H1 (cell line): ENCODE measurements around the gene STARD9. TPM values are rescaled to one million over a fixed set of nuclear protein-coding genes. Genes with fewer than 3 reads are reported as not detected.

ENCODE experiments used
- CTCF ChIA-PET: fragments of 300-600 bp; sonication (Branson Sonifier 250); formaldehyde crosslinking; loops from one replicate; lab custom pipeline; 2021; ENCODE audit not compliant: partially characterized antibody; lab: Charles Lee
- POLR2A ChIA-PET: fragments of 300-600 bp; sonication (Branson Sonifier 250); formaldehyde crosslinking; loops from one replicate; lab custom pipeline; 2021; ENCODE audit warnings: inconsistent platforms; ENCODE audit not compliant: partially characterized antibody; lab: Charles Lee
- DNase-seq, 2 experiments: peaks; one replicate each; pipeline versions ENCODE4 v3.0.0 to v3.0.0-alpha.2; 2010 to 2022; ENCODE audit warnings: low spot score in 2 of 2, low read depth in 1 of 2, mixed read lengths in 1 of 2
- FAIRE-seq: peaks from 2 replicates; lab custom pipeline; 2011; peaks lifted over from hg19 to GRCh38; lab: Jason Lieb, UNC
- H2AFZ ChIP-seq: 2 replicates; pipeline ENCODE4 v1.8.1; 2012; ENCODE audit warnings: low read length, inconsistent platforms
- H2AK5ac ChIP-seq: 2 replicates; pipeline ENCODE4 v1.6.1; 2013; ENCODE audit warnings: low read depth, low read length
- H2BK120ac ChIP-seq: replicated peaks from 2 replicates; pipeline ENCODE3; 2013; ENCODE audit warnings: low read depth, low read length, inconsistent platforms
- H2BK12ac ChIP-seq: 2 replicates; pipeline ENCODE4 v1.6.1; 2013; ENCODE audit warnings: low read depth, low read length
- H2BK15ac ChIP-seq: 2 replicates; pipeline ENCODE4 v1.6.1; 2013; ENCODE audit warnings: low read length
- H2BK20ac ChIP-seq: 2 replicates; pipeline ENCODE4 v1.6.1; 2013; ENCODE audit warnings: low read length
- H2BK5ac ChIP-seq: 2 replicates; pipeline ENCODE4 v1.6.1; 2013; ENCODE audit warnings: low read depth, low read length
- H3K14ac ChIP-seq: 2 replicates; pipeline ENCODE4 v1.6.1; 2013; ENCODE audit warnings: inconsistent platforms; ENCODE audit not compliant: insufficient read length
- H3K18ac ChIP-seq: 2 replicates; pipeline ENCODE4 v1.6.1; 2013; ENCODE audit warnings: low read length; ENCODE audit errors: extremely low read depth
- H3K23ac ChIP-seq: 2 replicates; pipeline ENCODE4 v1.6.1; 2013; ENCODE audit warnings: inconsistent platforms; ENCODE audit not compliant: insufficient read length
- H3K23me2 ChIP-seq: 2 replicates; pipeline ENCODE4 v1.6.1; 2013; ENCODE audit warnings: low read depth, low read length
- H3K27ac ChIP-seq: 2 replicates; pipeline ENCODE4 v1.6.1; 2011; ENCODE audit warnings: low read depth, low read length, inconsistent platforms
- H3K27me3 ChIP-seq, 4 experiments: replicated peaks in 1 of 4; 1 replicate in 1 of 4; 2 replicates in 3 of 4; pipeline versions ENCODE4 v1.6.1 to v1.8.1; 2011 to 2013; ENCODE audit warnings: low read length in 3 of 4, mild to moderate bottlenecking in 3 of 4, inconsistent platforms in 2 of 4, mixed read lengths in 2 of 4, moderate library complexity in 1 of 4; ENCODE audit not compliant: control insufficient read depth in 3 of 4, insufficient read depth in 3 of 4; ENCODE audit errors: extremely low read depth in 1 of 4
- H3K36me3 ChIP-seq, 4 experiments: 2 replicates each; pipeline versions ENCODE4 v1.6.1 to v1.8.1; 2011 to 2013; ENCODE audit warnings: mild to moderate bottlenecking in 4 of 4, low read length in 3 of 4, moderate library complexity in 2 of 4, control low read depth in 1 of 4, inconsistent platforms in 1 of 4; ENCODE audit not compliant: insufficient read depth in 4 of 4, control insufficient read depth in 2 of 4
- H3K4ac ChIP-seq: replicated peaks from 2 replicates; pipeline ENCODE3; 2013; ENCODE audit warnings: low read length, low read depth, mixed read lengths, inconsistent platforms; ENCODE audit not compliant: insufficient read length
- H3K4me1 ChIP-seq, 4 experiments: replicated peaks in 1 of 4; 1 replicate in 1 of 4; 2 replicates in 3 of 4; pipeline versions ENCODE4 v1.6.1 to v1.8.1; 2011 to 2013; ENCODE audit warnings: low read length in 3 of 4, inconsistent platforms in 2 of 4, mixed read lengths in 1 of 4; ENCODE audit not compliant: insufficient read depth in 4 of 4, control insufficient read depth in 3 of 4
- H3K4me2 ChIP-seq, 2 experiments: 2 replicates each; pipeline versions ENCODE4 v1.6.1 to v1.8.1; 2011 to 2013; ENCODE audit warnings: low read depth in 2 of 2, low read length in 2 of 2, control low read depth in 1 of 2, inconsistent platforms in 1 of 2, mild to moderate bottlenecking in 1 of 2; ENCODE audit not compliant: insufficient read depth in 1 of 2
- H3K4me3 ChIP-seq, 4 experiments: fragments of 200-600, 300-600 bp in 1 of 4; sonication (generic), shearing (Covaris generic), sonication (Bioruptor Twin) in 1 of 4; 2 replicates each; pipeline versions ENCODE4 v1.5.1 to v1.8.1; 2011 to 2016; ENCODE audit warnings: low read length in 4 of 4, low read depth in 3 of 4, control low read depth in 2 of 4, inconsistent platforms in 2 of 4, mild to moderate bottlenecking in 2 of 4, mixed read lengths in 1 of 4, moderate library complexity in 1 of 4; ENCODE audit not compliant: insufficient read depth in 2 of 4; ENCODE audit errors: extremely low read depth in 1 of 4
- H3K56ac ChIP-seq: replicated peaks from 2 replicates; pipeline ENCODE3; 2013; ENCODE audit warnings: low read depth, mild to moderate bottlenecking, mixed read lengths, low read length, inconsistent platforms; ENCODE audit not compliant: insufficient read length
- H3K79me1 ChIP-seq: 2 replicates; pipeline ENCODE4 v1.6.1; 2013; ENCODE audit warnings: low read depth, low read length, control low read depth
- H3K79me2 ChIP-seq, 2 experiments: 2 replicates each; pipeline versions ENCODE4 v1.6.1 to v1.8.1; 2012 to 2013; ENCODE audit warnings: low read length in 2 of 2, mild to moderate bottlenecking in 2 of 2, inconsistent platforms in 1 of 2; ENCODE audit not compliant: insufficient read depth in 2 of 2, control insufficient read depth in 1 of 2
- H3K9ac ChIP-seq, 4 experiments: replicated peaks in 1 of 4; 1 replicate in 1 of 4; 2 replicates in 3 of 4; pipeline versions ENCODE4 v1.6.1 to v1.8.1; 2011 to 2013; ENCODE audit warnings: low read depth in 3 of 4, low read length in 3 of 4, control low read depth in 2 of 4, mild to moderate bottlenecking in 2 of 4, moderate library complexity in 2 of 4, inconsistent platforms in 1 of 4; ENCODE audit errors: extremely low read depth in 1 of 4
- H3K9me3 ChIP-seq, 2 experiments: 2 replicates each; pipeline versions ENCODE4 v1.6.1 to v1.8.1; 2012 to 2013; ENCODE audit warnings: mild to moderate bottlenecking in 2 of 2, moderate library complexity in 2 of 2, control low read depth in 1 of 2, inconsistent platforms in 1 of 2, low read depth in 1 of 2, low read length in 1 of 2, mixed read lengths in 1 of 2; ENCODE audit not compliant: insufficient read depth in 2 of 2
- H4K20me1 ChIP-seq, 2 experiments: replicated peaks in 1 of 2; 2 replicates each; pipeline versions ENCODE3 to v1.8.1; 2011 to 2013; ENCODE audit warnings: inconsistent platforms in 2 of 2, low read length in 2 of 2, mild to moderate bottlenecking in 1 of 2; ENCODE audit not compliant: insufficient read depth in 2 of 2, control insufficient read depth in 1 of 2
- H4K5ac ChIP-seq: 2 replicates; pipeline ENCODE4 v1.6.1; 2013; ENCODE audit warnings: low read length, low read depth, mixed read lengths, inconsistent platforms; ENCODE audit not compliant: insufficient read length
- H4K8ac ChIP-seq: 2 replicates; pipeline ENCODE4 v1.8.0; 2013; ENCODE audit warnings: mild to moderate bottlenecking, moderate library complexity, low read length, inconsistent platforms; ENCODE audit not compliant: insufficient read depth; ENCODE audit errors: extremely low read depth
- H4K91ac ChIP-seq: replicated peaks from 2 replicates; pipeline ENCODE3; 2013; ENCODE audit warnings: low read length, mixed read lengths, inconsistent platforms; ENCODE audit not compliant: insufficient read length
- BRCA1 ChIP-seq: IDR thresholded peaks from 2 replicates; pipeline ENCODE4 v1.6.1; 2012; ENCODE audit warnings: low read depth, low read length, improper control_type of control experiment
- CREB1 ChIP-seq: IDR thresholded peaks from 2 replicates; pipeline ENCODE4 v1.6.1; 2012; ENCODE audit warnings: inconsistent platforms
- HDAC6 ChIP-seq: IDR thresholded peaks from one replicate; pipeline ENCODE4 v1.7.1; 2012; ENCODE audit warnings: low read depth, mild to moderate bottlenecking, inconsistent platforms, low read length, moderate library complexity
- POU5F1 ChIP-seq: IDR thresholded peaks from 2 replicates; pipeline ENCODE4 v1.6.1; 2011; ENCODE audit warnings: low read depth, mild to moderate bottlenecking, low read length, moderate library complexity
- RBBP5 ChIP-seq: IDR thresholded peaks from 2 replicates; pipeline ENCODE4 v1.7.1; 2012; ENCODE audit warnings: low read depth, mild to moderate bottlenecking, inconsistent platforms, low read length, moderate library complexity, borderline replicate concordance
- SIX5 ChIP-seq: IDR thresholded peaks from 2 replicates; pipeline ENCODE4 v1.6.1; 2011; ENCODE audit warnings: mild to moderate bottlenecking, low read depth, low read length
- WGBS, 2 experiments: shearing (Covaris generic) in 1 of 2; methylation state at CpG; one replicate each; pipeline versions ENCODE4 v1.1.6 to v1.1.7; 2013 to 2015; ENCODE audit warnings: low lambda C conversion rate in 2 of 2, mixed read lengths in 2 of 2, inconsistent platforms in 1 of 2, low coverage in 1 of 2, missing lambda C conversion rate in 1 of 2; ENCODE audit not compliant: insufficient replicate concordance in 2 of 2, insufficient coverage in 1 of 2, insufficient read length in 1 of 2; ENCODE audit errors: extremely low coverage in 1 of 2, missing lambda C conversion rate in 1 of 2; 5-methylcytosine and 5-hydroxymethylcytosine counted together
- polyA plus RNA-seq, 7 experiments: library from polyadenylated mRNA; depleted of rRNA in 3 of 7; stranded (reverse) in 5 of 7; unstranded in 2 of 7; fragments of >200 nt in 5 of 7; fragments of 200-250 nt in 2 of 7; gene quantifications; 1 replicate in 5 of 7; 2 replicates in 1 of 7; 4 replicates in 1 of 7; pipeline versions ENCODE4 v1.2.1 to v1.2.3, GENCODE V29; 2011 to 2013; ENCODE audit warnings: missing spikeins in 2 of 7, mixed read lengths in 2 of 7
- total RNA-seq: library from RNA; stranded (reverse); fragmentation: NEBNext Ultra II Directional; extraction: Animal tissue kit (Norgen Biotek cat#: 25700); gene quantifications from 2 replicates; pipeline ENCODE4 v1.2.1, GENCODE V29; 2021

The STARD9 gene
- total and polyA plus RNA-seq, 2 of the 8 experiments (the other 6 are each of a cell fraction or from before 2014, with no cell fraction given) = 2.8 to 7.0 TPM

DNA sequence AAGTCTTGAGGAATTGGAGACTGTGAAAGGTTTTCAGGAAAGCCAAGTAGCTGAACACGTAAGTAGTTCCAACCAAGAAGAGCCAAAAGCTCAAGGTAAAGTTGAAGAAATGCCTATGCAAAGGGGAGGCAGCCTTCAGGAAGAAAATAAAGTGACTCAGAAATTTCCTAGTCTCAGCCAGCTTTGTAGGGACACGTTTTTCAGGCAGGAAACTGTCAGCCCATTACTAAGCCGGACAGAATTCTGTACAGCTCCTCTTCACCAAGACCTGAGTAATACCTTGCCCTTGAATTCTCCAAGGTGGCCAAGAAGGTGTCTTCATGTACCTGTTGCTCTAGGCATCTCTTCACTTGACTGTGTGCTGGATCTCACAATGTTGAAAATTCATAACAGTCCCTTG is 112.9 kb downstream of the STARD9 start:
- CTCF ChIA-PET = interaction anchor here (1.1 kb wide), 1 partner anchor 303 kb away, joined by 3 read pairs; no protein-coding TSS in a partner anchor
- no peak overlapping the region for H2BK20ac ChIP-seq
- peaks cover 0 to 4% (median 2%) of the 10 kb centered on the region in 4 experiments; a peak in 4 of 8 replicates for H3K36me3 ChIP-seq
- H3K18ac ChIP-seq = no peak overlapping the region
- no peaks in the 10 kb centered on the region for H3K27me3 ChIP-seq
- H3K4ac ChIP-seq = no peak overlapping the region
- H3K56ac ChIP-seq = no peak overlapping the region
- no peak overlapping the region for H2BK15ac ChIP-seq
- H2BK5ac ChIP-seq = no peak overlapping the region
- H2BK120ac ChIP-seq = no peak overlapping the region
- WGBS, 2 experiments = 84% methylated on average over 3 of the region's 3 CpGs; no CpG with 5 or more reads in 1 of the 2 experiments
- H3K9me3 ChIP-seq = no peaks in the 10 kb centered on the region
- no peak overlapping the region for H3K4me2 ChIP-seq
- no peak overlapping the region for H3K4me3 ChIP-seq
- H3K79me2 ChIP-seq = no peaks in the 10 kb centered on the region
- no peak overlapping the region for H3K14ac ChIP-seq
- POLR2A ChIA-PET = no interaction called here
- no peak for DNase-seq
- peaks cover 1 to 2% of the 10 kb centered on the region in 2 experiments for H4K20me1 ChIP-seq
- H3K23ac ChIP-seq = no peak overlapping the region
- H3K79me1 ChIP-seq = no peaks in the 10 kb centered on the region
- H2AFZ ChIP-seq = no peak overlapping the region
- H4K8ac ChIP-seq = no peak overlapping the region
- H3K27ac ChIP-seq = no peak overlapping the region
- H4K5ac ChIP-seq = no peak overlapping the region
- no peak overlapping the region for H2BK12ac ChIP-seq
- no peak overlapping the region for H4K91ac ChIP-seq
- FAIRE-seq = no peak
- no peak overlapping the region for H2AK5ac ChIP-seq
- H3K9ac ChIP-seq = no peak overlapping the region
- no peaks in the 10 kb centered on the region for H3K23me2 ChIP-seq
- no peaks in the 10 kb centered on the region for H3K4me1 ChIP-seq
- no peak for TF ChIP-seq SIX5
- TF ChIP-seq POU5F1 = no peak
- TF ChIP-seq CREB1 = no peak
- TF ChIP-seq BRCA1 = no peak
- no peak for TF ChIP-seq RBBP5
- no peak for TF ChIP-seq HDAC6
